Uterus (tissue), 2 donors: ENCODE data around the gene ECI1.

Experiments used
- CTCF ChIP-seq, 4 experiments: fragments of 200-600 bp in 2 of 4; fragments of 450-650 bp in 2 of 4; sonication (generic) in 2 of 4; IDR thresholded peaks; one replicate each; pipeline ENCODE4 v1.5.1; 2016 to 2019; ENCODE audit warnings: antibody characterized with exemption in 4 of 4, mild to moderate bottlenecking in 2 of 4, moderate library complexity in 1 of 4
- POLR2A ChIP-seq, 2 donors: fragments of 450-650 bp; IDR thresholded peaks; one replicate each; pipeline ENCODE4 v1.6.1; 2016; ENCODE audit warnings: antibody characterized with exemption in 2 of 2, mild to moderate bottlenecking in 1 of 2, moderate library complexity in 1 of 2

GRCh38 chr16:2236337-2237101, 14.9 kb downstream of the ECI1 start, which contains the start of gene DNASE1L2:
- TF ChIP-seq CTCF (IDR thresholded peaks at IDR 0.05), result no peak
- no peak for TF ChIP-seq POLR2A (IDR thresholded peaks at IDR 0.05)
